Ascending aorta (tissue), 2 donors: ENCODE results near the gene ATXN1. TPM values are rescaled to one million over a fixed set of nuclear protein-coding genes. Genes with fewer than 3 reads are reported as not detected.

Source experiments
- DNase-seq, 2 donors: peaks; one replicate each; pipeline ENCODE4 v3.0.0-alpha.2; 2019; ENCODE audit warnings: low spot score in 2 of 2
- H3K27ac ChIP-seq, 2 donors: fragments of 200-600 bp; sonication (generic); one replicate each; pipeline ENCODE4 v1.5.1; 2016 to 2017; ENCODE audit warnings: mild to moderate bottlenecking in 1 of 2
- H3K27me3 ChIP-seq: fragments of 200-600 bp; sonication (generic); one replicate; pipeline ENCODE4 v1.5.1; 2017
- H3K36me3 ChIP-seq, 2 donors: fragments of 200-600 bp; sonication (generic); one replicate each; pipeline ENCODE4 v1.5.1; 2016
- H3K4me1 ChIP-seq, 2 donors: fragments of 200-600 bp; sonication (generic); one replicate each; pipeline ENCODE4 v1.5.1; 2016 to 2017; ENCODE audit warnings: mild to moderate bottlenecking in 1 of 2
- H3K4me3 ChIP-seq, 2 donors: fragments of 200-600 bp; sonication (generic); one replicate each; pipeline ENCODE4 v1.5.1; 2016 to 2017; ENCODE audit warnings: mild to moderate bottlenecking in 1 of 2
- H3K9me3 ChIP-seq, 2 donors: fragments of 200-600 bp; sonication (generic); one replicate each; pipeline ENCODE4 v1.5.1; 2016
- intact Hi-C: fragments of 100-400 bp; cut with DNase I; formaldehyde crosslinking; loops from one replicate; pipeline ENCODE4 v1.15.1; 2023
- total RNA-seq: library from RNA; depleted of rRNA; stranded (reverse); fragments of >200 nt; gene quantifications from one replicate; pipeline ENCODE4 v1.1.0, GENCODE V29; 2016
- TF ChIP-seq, protein P1 (sequence below), 3 experiments: fragments of 200-600 bp in 2 of 3; fragments of 450-650 bp in 1 of 3; sonication (generic) in 2 of 3; IDR thresholded peaks; one replicate each; pipeline ENCODE4 v1.5.1; 2016 to 2019; ENCODE audit warnings: antibody characterized with exemption in 3 of 3, mild to moderate bottlenecking in 1 of 3, moderate library complexity in 1 of 3

Gene ATXN1
- total RNA-seq, 1 donor from 2014 or later: 68.3 TPM

DNA sequence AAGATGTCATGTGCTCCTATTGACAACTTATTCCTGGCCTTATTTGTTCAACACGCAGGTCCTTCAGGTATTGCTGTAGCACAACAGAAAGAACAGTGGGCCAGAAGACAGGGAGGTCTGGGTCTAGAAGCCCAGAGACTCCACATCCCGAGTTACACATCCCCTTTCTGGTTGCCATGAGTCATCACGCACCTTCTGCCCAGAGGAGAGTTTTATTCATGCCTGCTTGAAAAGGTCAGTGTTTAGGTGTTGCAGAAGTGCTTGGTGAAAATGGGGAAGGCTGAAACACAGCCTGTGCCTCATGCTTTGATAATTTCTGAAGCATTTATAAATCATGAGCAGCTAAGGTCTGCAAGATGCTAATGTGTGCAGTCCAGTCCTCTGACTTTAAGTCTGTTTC lies 266.5 kb downstream of the ATXN1 start:
- TF ChIP-seq, protein P1, sequence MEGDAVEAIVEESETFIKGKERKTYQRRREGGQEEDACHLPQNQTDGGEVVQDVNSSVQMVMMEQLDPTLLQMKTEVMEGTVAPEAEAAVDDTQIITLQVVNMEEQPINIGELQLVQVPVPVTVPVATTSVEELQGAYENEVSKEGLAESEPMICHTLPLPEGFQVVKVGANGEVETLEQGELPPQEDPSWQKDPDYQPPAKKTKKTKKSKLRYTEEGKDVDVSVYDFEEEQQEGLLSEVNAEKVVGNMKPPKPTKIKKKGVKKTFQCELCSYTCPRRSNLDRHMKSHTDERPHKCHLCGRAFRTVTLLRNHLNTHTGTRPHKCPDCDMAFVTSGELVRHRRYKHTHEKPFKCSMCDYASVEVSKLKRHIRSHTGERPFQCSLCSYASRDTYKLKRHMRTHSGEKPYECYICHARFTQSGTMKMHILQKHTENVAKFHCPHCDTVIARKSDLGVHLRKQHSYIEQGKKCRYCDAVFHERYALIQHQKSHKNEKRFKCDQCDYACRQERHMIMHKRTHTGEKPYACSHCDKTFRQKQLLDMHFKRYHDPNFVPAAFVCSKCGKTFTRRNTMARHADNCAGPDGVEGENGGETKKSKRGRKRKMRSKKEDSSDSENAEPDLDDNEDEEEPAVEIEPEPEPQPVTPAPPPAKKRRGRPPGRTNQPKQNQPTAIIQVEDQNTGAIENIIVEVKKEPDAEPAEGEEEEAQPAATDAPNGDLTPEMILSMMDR (IDR thresholded peaks at IDR 0.05): no peak
- H3K4me1 ChIP-seq: peaks cover 0 to 10% of the 10 kb centered on the region in 2 donors
- no peak overlapping the region for H3K4me3 ChIP-seq
- H3K36me3 ChIP-seq: no peaks in the 10 kb centered on the region
- no peak for DNase-seq
- no peak overlapping the region for H3K27ac ChIP-seq
- intact Hi-C loops: loop anchor here (5.0 kb wide), 2 partner anchors 37 to 162 kb away; no protein-coding TSS in a partner anchor
- H3K9me3 ChIP-seq: no peaks in the 10 kb centered on the region
- no peaks in the 10 kb centered on the region for H3K27me3 ChIP-seq

DNA sequence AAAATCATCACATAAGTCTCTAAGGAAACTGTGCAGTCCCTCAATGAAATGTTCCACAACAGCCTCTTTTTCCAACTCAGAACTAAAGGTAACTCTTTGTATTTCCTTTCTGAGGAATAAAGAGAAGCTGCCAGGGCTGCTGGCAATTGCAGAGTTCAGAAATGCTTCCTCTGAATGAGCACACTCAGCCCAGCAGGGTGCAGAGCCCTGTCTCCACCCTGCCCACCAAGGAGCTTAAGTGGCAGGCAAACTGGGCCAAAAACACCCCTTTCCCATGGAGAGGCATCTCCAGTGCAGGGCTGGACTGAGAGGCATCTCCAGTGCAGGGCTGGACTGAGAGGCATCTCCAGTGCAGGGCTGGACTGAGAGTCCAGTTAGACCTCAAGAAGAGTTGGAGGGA lies 267.5 kb downstream of the ATXN1 start:
- Histone ChIP-seq H3K27me3 (no peaks in the 10 kb centered on the region), H3K4me3 (no peak overlapping the region), H3K36me3 (no peaks in the 10 kb centered on the region), H3K27ac (no peak overlapping the region), H3K9me3 (no peaks in the 10 kb centered on the region), H3K4me1 (peaks cover 0 to 10% of the 10 kb centered on the region in 2 donors)
- intact Hi-C loops: loop anchor here (5.0 kb wide), 1 partner anchor 37 kb away; no protein-coding TSS in a partner anchor
- no peak for DNase-seq
- TF ChIP-seq, protein P1 (IDR thresholded peaks at IDR 0.05): no peak

DNA sequence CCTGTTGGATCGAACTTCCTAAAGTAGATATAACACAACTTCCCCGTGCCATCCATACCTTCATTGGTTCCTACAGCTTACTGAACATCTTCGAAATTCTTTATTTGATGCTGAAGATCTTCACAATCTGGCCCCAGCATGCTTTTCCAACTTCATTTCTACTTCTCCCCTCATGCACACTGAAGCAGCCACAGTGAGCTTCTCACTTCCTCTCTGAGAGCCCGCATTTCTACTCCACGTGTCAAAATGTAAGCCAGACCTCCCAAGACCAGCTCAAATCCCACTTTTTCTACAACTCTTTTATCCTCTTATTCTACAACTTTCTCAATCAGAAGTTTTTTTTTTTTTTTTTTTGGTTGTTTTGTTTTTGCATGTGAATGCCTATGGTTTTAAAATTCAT lies 268.1 kb downstream of the ATXN1 start:
- no peak for DNase-seq
- H3K27ac ChIP-seq: no peak overlapping the region
- H3K4me1 ChIP-seq: peaks cover 0 to 10% of the 10 kb centered on the region in 2 donors
- no peak overlapping the region for H3K4me3 ChIP-seq
- intact Hi-C loops: loop anchor here (5.0 kb wide), 1 partner anchor 36 kb away; no protein-coding TSS in a partner anchor
- H3K27me3 ChIP-seq: no peaks in the 10 kb centered on the region
- H3K9me3 ChIP-seq: no peaks in the 10 kb centered on the region
- TF ChIP-seq, protein P1 (IDR thresholded peaks at IDR 0.05): no peak
- no peaks in the 10 kb centered on the region for H3K36me3 ChIP-seq

DNA sequence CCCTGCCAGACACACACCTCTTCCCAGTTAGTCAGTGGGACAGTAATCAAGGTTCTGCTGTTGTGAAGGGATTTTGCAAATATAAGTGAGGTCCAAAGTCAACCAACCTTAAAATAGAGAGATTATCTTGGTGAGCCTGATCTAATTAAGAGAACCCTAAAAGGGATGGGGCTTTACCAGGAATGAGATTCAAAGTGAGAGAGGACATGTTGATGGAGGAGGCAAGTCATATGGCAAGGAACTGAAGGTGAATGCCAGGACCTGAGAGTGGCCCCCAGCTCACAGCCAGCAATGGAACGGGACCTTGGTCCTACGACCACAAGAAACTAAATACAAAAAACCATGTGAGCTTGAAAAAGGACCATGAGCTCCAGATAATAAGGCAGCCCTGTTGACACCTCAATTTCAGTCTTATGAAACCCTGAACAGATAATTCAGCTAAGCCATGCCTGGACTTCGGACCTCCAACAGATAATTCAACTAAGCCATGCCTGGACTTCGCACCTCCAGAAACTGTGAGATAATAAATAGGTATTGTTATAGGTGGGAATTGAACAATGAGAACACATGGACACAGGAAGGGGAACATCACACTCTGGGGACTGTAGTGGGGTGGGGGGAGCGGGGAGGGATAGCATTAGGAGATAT lies 269.5 kb downstream of the ATXN1 start:
- TF ChIP-seq, protein P1 (IDR thresholded peaks at IDR 0.05): no peak
- no peak for DNase-seq
- H3K4me1 ChIP-seq: peaks cover 0 to 8% of the 10 kb centered on the region in 2 donors
- no peak overlapping the region for H3K4me3 ChIP-seq
- intact Hi-C loops: loop anchor here (5.0 kb wide), 1 partner anchor 34 kb away; no protein-coding TSS in a partner anchor
- H3K9me3 ChIP-seq: no peaks in the 10 kb centered on the region
- H3K27ac ChIP-seq: no peak overlapping the region
- no peaks in the 10 kb centered on the region for H3K36me3 ChIP-seq
- no peaks in the 10 kb centered on the region for H3K27me3 ChIP-seq

DNA sequence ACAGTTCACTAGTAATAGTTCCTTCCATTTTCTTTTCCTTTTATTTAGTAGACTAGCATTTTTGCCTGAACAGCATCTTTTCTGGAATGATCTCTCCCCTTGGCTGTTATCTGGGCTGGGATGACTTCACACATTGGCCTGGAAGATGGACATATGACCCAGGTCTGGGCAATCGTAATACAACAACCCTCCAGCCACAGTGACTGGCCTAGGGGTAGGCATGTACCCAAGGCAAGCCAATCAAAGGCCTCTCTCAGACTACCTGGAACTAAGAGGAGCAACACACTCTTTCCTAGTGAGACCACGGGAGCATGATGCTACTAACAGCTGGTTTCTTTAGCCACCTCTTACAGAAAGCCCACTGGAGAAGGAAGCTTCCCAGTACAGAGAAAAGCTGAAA lies 270.6 kb downstream of the ATXN1 start:
- no peak overlapping the region for H3K4me3 ChIP-seq
- H3K27me3 ChIP-seq: no peaks in the 10 kb centered on the region
- H3K27ac ChIP-seq: no peak overlapping the region
- H3K36me3 ChIP-seq: peaks cover 0 to 4% of the 10 kb centered on the region in 2 donors
- no peaks in the 10 kb centered on the region for H3K9me3 ChIP-seq
- DNase-seq: no peak
- intact Hi-C loops: loop anchor here (5.0 kb wide), 1 partner anchor 33 kb away; no protein-coding TSS in a partner anchor
- TF ChIP-seq, protein P1 (IDR thresholded peaks at IDR 0.05): no peak
- H3K4me1 ChIP-seq: no peaks in the 10 kb centered on the region
